WERI-Rb-1 (cell line): ENCODE data around the gene PPARD.

Source experiments
- DNase-seq: peaks from one replicate; pipeline ENCODE4 v3.0.0-alpha.2; 2020
- H3K27ac ChIP-seq: fragments of 250-450 bp; sonication (Bioruptor Pico); 2 replicates; pipeline ENCODE4 v1.5.1; 2020; ENCODE audit warnings: mild to moderate bottlenecking, moderate library complexity
- H3K27me3 ChIP-seq: fragments of 250-450 bp; sonication (Bioruptor Pico); 2 replicates; pipeline ENCODE4 v1.5.1; 2021; ENCODE audit warnings: mild to moderate bottlenecking, low read depth, moderate library complexity; ENCODE audit not compliant: insufficient read depth, severe bottlenecking
- H3K36me3 ChIP-seq: fragments of 250-450 bp; sonication (Bioruptor Pico); 2 replicates; pipeline ENCODE4 v1.5.1; 2020; ENCODE audit warnings: mild to moderate bottlenecking, moderate library complexity
- H3K4me3 ChIP-seq: 2 replicates; pipeline ENCODE4 v1.5.1; 2011; ENCODE audit warnings: low read depth, mild to moderate bottlenecking, control low read depth, low read length
- H3K9me3 ChIP-seq: fragments of 250-450 bp; sonication (Bioruptor Pico); 2 replicates; pipeline ENCODE4 v1.5.1; 2021; ENCODE audit warnings: mild to moderate bottlenecking, moderate library complexity; ENCODE audit not compliant: severe bottlenecking
- CTCF ChIP-seq: IDR thresholded peaks from 2 replicates; pipeline ENCODE4 v1.5.1; 2011; ENCODE audit warnings: low read depth, mild to moderate bottlenecking, control low read depth, inconsistent platforms, low read length

Gene PPARD

DNA sequence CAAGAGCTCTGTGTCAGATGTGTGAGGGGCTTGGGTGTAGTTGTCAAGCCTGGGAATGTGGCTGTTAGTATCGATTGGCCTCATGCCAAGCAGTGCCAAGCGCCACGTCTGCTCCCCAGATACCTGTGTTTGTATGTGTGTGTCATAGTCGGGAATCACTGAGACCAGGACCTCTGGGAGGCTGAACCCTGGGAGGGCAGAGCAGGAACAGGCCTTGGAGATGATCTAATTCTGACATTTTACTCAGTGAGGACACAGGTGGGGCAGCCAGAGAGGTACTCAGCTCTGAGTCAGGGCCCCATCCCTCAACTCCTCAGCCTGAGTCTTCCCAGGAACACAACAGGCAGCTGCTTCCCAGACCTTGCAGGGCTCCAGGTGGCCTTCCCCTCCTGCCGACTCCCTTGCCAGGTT lies 58.5 kb downstream of the PPARD start:
- TF ChIP-seq CTCF, result no peak
- DNase-seq, result no peak
- no peaks in the 10 kb centered on the region for H3K36me3 ChIP-seq
- no peak overlapping the region for H3K4me3 ChIP-seq
- H3K27ac ChIP-seq, result no peak overlapping the region
- no peaks in the 10 kb centered on the region for H3K27me3 ChIP-seq
- no peaks in the 10 kb centered on the region for H3K9me3 ChIP-seq

GRCh38 chr6:35401514-35401913 lies 59.2 kb downstream of the PPARD start:
- Histone ChIP-seq H3K27me3 (no peaks in the 10 kb centered on the region), H3K9me3 (no peaks in the 10 kb centered on the region), H3K4me3 (no peak overlapping the region), H3K36me3 (no peaks in the 10 kb centered on the region), H3K27ac (no peak overlapping the region)
- DNase-seq, result no peak
- no peak for TF ChIP-seq CTCF

DNA sequence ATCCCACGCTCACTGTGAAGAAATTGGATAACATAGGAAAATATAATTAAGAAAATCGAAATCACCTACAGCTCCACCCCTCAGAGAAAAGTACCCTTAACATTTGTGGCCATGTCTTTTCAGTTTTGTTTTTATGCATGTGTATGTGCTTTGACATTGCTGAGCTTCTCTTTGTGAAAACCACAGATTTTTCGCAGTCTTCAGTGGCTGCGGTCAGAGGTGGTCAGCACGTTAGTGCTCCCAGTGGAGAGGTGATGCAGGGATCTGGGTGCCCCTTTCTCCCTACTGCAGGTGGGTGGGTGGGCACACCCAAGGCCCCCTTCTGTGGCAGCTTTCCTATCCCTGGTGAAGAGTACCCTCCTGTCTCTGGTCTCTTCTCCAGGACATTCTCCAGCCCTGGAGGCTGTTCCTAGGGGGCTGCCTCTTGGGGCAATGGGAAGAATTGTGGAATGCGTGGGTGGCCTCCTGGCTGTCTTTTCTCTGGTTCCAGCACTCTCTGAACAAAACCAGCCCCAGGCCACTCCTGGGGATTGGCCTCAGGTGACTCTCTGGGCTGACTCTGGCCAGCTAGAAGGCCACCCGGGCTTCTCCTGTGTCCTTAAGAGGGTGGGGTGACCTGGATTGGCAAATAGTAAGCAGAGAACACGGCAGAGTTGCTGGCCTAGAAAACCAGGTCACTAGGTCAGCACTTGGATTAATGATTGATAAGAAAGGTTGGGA lies 59.9 kb downstream of the PPARD start:
- no peak overlapping the region for H3K4me3 ChIP-seq
- no peak overlapping the region for H3K27ac ChIP-seq
- peak; percentile 77 for DNase-seq
- no peak for TF ChIP-seq CTCF
- H3K9me3 ChIP-seq, result no peaks in the 10 kb centered on the region
- no peaks in the 10 kb centered on the region for H3K27me3 ChIP-seq
- H3K36me3 ChIP-seq, result no peaks in the 10 kb centered on the region

GRCh38 chr6:35402856-35403191 lies 60.5 kb downstream of the PPARD start:
- no peak for DNase-seq
- no peak overlapping the region for H3K4me3 ChIP-seq
- no peak for TF ChIP-seq CTCF
- H3K36me3 ChIP-seq, result no peaks in the 10 kb centered on the region
- no peaks in the 10 kb centered on the region for H3K27me3 ChIP-seq
- no peak overlapping the region for H3K27ac ChIP-seq
- no peaks in the 10 kb centered on the region for H3K9me3 ChIP-seq

DNA sequence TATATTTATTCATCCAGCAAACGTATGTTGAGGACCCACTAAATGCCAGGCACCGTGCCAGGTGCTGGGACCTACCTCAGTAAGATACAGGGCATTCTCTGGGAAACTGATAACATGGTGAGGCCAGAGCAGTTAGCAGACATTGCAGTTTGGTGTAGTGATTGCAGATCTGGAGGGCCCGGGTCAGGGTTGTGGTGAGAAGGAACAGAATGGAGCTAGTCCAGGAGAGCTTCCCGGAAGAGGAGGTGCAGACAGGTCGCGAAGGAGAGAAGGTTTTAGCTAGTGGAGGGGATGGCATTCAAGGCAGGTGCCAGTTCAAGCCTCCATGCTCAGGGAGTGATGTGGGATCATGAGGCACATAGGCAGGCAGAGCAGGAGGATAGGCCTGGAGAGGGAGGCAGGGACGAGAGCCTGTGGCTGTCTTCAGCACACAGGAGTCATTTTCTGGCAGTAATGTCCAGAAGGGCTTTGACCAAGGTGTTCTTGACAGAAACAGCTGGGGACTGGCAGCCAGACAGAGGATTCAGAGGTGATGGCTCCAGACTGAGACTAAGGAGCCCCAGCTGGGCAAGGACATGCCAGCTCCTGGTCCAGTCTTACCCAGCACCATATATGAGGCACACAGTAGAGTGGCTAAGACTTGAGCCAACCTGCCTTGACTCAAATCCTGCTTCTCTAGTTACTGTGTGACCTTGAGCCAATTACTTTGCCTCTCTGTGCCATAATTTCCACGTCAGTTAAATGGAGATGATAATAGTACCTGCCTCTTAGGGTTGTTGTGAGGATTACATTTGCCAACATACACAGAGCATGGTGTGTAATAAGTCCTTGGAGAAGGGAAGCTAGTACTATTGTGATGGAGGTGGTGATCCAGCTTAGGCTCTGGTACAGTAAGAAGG lies 61.4 kb downstream of the PPARD start:
- no peak overlapping the region for H3K27ac ChIP-seq
- no peak overlapping the region for H3K4me3 ChIP-seq
- H3K9me3 ChIP-seq, result no peaks in the 10 kb centered on the region
- H3K36me3 ChIP-seq, result no peaks in the 10 kb centered on the region
- no peak for DNase-seq
- no peak for TF ChIP-seq CTCF
- no peaks in the 10 kb centered on the region for H3K27me3 ChIP-seq
